GM23338 (cell line): ENCODE results near the gene MGLL. TPM values are rescaled to one million over a fixed set of nuclear protein-coding genes. Genes with fewer than 3 reads are reported as not detected.

Experiments
- CTCF ChIP-seq, 2 experiments: fragments of 200-600 bp in 1 of 2; sonication (generic) in 1 of 2; conservative IDR thresholded peaks; 2 replicates each; pipeline versions ENCODE4 v1.5.1 to v1.6.1; 2016 to 2017; ENCODE audit warnings: antibody characterized with exemption in 2 of 2, low read depth in 2 of 2, mild to moderate bottlenecking in 2 of 2, moderate library complexity in 1 of 2
- POLR2AphosphoS5 ChIP-seq: IDR thresholded peaks from 2 replicates; pipeline ENCODE4 v1.6.1; 2016; ENCODE audit warnings: antibody characterized with exemption, low read depth
- REST ChIP-seq: IDR thresholded peaks from one replicate; pipeline ENCODE4 v1.6.1; 2018; ENCODE audit warnings: antibody characterized with exemption; ENCODE audit not compliant: unreplicated experiment
- ZNF331 ChIP-seq: fragments of 250-450 bp; sonication (Bioruptor Pico); IDR thresholded peaks from 2 replicates; pipeline ENCODE4 v1.5.0; 2020; ENCODE audit warnings: low read depth, mild to moderate bottlenecking, moderate library complexity
- ZNF462 ChIP-seq: fragments of 250-450 bp; sonication (Bioruptor Pico); IDR thresholded peaks from 2 replicates; pipeline ENCODE4 v1.5.0; 2020; ENCODE audit warnings: mild to moderate bottlenecking, moderate library complexity
- polyA plus RNA-seq: library from polyadenylated mRNA; unstranded; fragments of >200 nt; fragmentation: Nextera tagmentation; extraction: Ambion mirVana; gene quantifications from 2 replicates; pipeline ENCODE4 v1.2.1, GENCODE V29; 2016
- total RNA-seq: library from RNA; depleted of rRNA; stranded (reverse); fragments of >200 nt; shearing (Covaris generic); gene quantifications from 2 replicates; pipeline ENCODE4 v1.2.3, GENCODE V29; 2014

The MGLL gene
- total and polyA plus RNA-seq, 2 experiments from 2014 or later: 0.71 to 0.83 TPM

- TF ChIP-seq ZNF462 (CRISPR knock-in tag): no peak
- TF ChIP-seq POLR2AphosphoS5: no peak
- no peak for TF ChIP-seq REST
- TF ChIP-seq ZNF331: no peak
- TF ChIP-seq CTCF (conservative IDR thresholded peaks at IDR 0.05; ENCODE audit: low read depth in 2 of 2): no peak
Measured at GRCh38 chr3:127684871-127685707, 137.2 kb downstream of the MGLL start (continued).
